GM18517 (cell line): Measurements from ENCODE around the gene TMTC2.
"Not testable (repeated sequence)": the region's sequence is repeated elsewhere in the genome, so short reads cannot be mapped to it uniquely, and the experiment has no call there.

Experiments
- ATAC-seq: cut with Tn5 transposase; IDR thresholded peaks from one replicate; pipeline ENCODE4 v1.9.1; 2021; ENCODE audit warnings: mild to moderate bottlenecking, moderate library complexity; ENCODE audit not compliant: unreplicated experiment

TMTC2 gene

DNA sequence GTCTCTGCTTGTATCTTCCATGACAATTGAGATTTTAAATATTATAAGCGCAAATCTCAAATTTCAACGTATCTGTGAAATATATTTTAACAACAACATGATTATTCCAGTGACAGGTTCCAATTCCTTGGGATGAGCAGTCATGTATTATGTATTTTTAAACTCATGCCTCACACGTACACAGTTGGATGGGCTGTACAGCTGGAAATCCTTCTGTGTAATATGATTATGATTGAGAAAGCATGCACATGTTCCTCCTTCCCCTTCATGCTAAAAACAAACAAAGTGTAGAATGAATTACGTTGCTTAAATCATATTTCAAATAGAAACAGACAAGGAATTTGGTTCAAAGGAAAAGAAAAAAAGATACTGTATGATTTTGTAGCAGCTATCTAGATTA is 428.3 kb downstream of the TMTC2 start:
- no peak for ATAC-seq

DNA sequence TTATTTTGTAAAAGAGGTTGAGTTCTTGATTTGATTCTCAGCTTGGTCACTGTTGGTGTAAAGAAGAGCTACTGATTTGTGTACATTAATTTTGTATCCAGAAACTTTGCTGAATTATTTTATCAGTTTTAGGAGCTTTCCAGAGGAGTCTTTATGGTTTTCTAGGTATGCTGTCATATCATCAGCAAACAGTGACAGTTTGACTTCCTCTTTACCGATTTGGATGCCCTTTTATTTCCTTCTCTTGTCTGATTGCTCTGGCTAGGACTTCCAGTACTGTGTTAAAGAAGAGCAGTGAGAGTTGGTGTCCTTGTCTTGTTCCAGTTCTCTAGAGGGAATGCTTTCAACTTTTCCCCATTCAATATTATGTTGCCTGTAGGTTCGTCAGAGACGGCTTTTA is 431.2 kb downstream of the TMTC2 start:
- not testable (repeated sequence) for ATAC-seq

DNA sequence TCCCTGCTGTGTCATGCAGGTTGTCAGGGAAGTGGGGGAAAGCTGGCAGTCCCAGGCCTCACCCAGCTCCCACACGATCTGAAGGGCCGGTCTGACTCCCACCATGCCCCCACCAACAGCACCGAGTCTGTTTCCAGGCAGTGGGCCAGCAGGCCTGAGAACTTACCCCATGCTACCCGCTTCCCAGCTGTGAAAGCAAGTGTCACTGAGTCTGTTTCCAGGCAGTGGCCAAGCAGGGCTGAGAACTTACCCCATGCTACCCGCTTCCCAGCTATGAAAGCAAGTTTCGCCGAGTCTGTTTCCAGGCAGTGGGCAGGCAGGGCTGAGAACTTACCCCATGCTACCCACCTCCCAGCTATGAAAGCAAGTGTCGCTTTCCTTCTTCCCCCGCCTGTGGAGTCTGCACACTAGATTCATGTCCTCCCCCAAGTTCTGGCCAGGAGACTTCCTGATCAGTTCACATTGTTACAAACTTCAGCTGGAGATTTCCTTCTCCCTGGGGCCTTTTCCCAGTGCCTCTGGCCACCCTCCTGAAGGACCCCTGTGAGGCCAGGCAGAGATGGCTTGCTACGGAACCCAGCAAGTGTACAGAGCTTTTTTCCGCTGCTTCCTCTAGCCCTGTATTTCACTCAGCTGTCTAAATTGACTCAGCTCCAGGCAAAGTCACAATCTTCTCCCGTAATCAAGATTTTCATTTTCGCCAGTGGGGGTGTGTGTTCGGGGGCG is 435.4 kb downstream of the TMTC2 start:
- no peak for ATAC-seq

DNA sequence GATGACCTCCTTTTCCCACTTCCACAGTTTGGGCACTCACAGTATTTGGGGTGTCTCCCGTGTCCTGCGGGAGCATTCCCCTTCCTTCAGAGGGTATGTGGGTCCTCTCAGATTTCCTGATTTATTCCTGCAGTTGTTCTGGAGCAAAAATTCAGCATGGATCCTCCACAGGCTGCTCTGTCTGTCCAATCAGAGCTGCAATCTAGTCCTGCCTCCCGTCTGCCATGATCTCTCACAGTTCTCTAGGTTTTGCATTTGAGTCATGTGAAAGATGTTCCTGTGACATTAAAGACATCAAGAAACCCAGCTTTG is 435.9 kb downstream of the TMTC2 start:
- no peak for ATAC-seq

DNA sequence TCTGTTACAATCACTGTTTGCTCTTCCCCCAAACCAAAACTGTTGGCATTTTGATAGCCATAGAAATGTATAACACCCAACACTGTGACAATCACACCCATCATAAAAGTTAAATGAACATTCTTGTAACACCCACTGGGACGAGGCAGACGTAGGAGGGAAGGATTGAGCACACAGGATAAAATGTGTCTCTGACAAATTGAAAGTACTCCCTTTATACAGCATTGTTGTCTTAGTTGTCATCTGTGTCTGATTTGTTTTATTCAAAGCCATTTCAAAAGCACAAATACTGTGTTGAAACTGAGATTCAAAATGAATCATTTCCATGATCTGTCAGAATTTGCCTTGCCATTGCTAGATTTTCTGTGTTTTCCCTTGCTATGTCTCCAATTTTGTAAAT is 436.3 kb downstream of the TMTC2 start:
- ATAC-seq: no peak

DNA sequence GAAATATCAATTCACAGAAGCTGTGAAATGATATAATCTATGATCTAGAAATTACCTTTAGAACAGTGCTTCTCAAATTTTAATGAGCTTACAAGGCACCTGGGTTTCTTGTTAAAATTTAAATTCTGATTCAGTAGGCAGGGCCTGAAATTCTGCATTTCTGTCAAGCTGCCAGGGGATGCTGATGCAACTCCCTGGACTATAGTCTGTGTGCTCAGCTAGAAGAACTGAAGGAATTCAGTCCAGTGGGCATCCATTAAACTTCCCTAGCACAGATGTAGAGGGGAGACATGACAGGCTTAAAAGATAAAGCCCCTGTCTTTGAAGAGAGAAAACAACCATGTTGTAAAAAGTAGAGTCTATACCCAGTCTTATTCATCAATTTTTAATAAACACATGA is 441.8 kb downstream of the TMTC2 start:
- ATAC-seq: no peak

DNA sequence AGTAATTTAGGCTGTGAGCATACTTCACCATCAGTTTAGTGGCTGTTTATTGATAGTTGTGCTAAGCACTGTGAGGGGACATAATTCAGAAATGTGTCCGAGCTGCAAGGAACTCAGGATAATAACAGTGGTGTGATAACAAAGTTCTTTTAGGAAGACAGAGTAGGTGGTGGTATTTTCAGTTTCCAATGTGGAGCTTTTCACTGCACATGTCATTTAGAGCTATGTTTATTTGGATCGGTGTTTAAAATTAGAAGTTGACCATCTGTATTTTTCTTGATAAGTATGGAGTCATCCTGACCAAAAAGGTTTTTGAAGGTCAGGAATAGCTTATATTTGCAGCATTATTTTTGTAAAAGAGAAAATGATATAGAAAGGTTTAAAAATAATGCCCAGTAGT is 443.5 kb downstream of the TMTC2 start:
- no peak for ATAC-seq

DNA sequence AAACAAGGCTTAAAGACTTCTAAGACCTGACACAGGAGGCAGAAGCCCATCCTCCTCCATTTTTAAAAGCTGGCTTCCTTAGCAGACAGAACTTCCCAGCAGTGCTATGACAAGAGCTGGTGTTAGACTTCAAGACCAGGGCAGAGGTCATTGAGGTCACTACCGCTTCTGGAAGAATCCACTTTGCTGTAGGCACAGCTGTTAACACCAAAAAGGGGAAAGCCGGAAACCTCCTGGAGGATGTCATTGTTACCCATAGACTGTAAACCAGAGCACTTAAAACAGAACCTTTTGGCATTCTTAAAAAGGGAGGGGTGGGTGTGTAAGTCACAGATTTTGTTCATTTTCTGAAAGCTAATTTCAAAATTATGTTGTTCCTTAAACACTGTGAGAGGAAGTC is 445.7 kb downstream of the TMTC2 start:
- ATAC-seq: no peak

DNA sequence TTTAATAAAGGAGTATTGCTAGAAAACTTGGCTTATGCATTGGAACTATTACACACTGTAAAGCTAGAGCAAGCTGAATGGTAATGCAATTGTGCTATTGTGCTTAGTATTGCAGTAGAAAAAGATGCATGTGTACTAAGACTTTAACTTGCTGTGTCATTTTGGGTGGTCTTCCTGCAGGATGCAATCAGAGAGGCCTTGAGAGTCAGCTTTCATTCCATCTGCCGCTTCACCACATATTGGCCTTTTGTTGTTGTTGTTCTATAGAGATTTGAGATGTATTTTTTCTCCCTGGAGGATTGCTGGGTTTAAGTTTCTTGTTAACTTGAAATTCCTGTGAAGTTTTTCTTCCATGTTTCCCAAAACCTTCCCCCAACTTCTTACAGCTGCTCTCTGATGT is 449.7 kb downstream of the TMTC2 start:
- ATAC-seq: no peak

DNA sequence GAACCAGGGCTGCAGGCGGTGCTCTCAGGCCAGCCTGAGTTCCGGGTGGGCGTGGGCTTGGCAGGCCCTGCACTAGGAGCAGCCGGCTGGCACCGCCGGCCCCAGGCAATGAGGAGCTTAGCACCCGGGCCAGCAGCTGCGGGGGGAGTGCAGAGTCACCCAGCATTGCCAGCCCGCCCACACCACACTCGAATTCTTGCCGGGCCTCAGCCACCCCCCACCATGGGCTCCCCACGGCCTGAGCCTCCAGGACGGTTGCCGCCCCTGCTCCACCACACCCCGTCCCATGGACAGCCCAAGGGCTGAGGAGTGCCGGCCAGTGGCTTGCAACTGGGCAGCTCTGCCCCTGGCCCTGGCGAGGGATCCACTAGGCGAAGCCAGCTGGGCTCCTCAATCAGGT is 453.4 kb downstream of the TMTC2 start:
- no peak for ATAC-seq

DNA sequence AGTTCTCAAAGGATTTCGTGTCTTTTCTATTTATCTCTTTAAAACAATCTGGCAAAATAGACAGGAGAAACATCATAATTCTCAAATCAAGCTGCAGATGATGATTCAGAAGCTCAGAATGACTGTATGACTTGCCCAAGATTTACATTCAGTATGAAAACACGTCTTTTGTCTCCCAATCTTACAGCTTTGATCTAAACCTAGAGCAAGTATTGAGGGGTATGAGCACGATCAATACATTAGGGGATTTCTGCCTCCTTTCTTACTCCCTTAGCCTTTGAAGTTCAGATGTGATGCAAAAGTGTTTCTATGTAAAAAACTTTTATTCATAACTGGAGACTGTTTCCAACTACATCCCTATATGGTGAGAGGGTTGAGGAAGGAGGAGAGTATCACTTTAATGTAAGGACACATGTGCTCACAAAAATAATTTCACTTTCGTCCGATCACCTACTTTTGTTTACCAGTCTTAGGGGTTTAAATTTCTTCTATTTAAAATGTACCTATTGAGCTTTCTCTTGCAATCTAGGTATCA is 454.8 kb downstream of the TMTC2 start:
- no peak for ATAC-seq

DNA sequence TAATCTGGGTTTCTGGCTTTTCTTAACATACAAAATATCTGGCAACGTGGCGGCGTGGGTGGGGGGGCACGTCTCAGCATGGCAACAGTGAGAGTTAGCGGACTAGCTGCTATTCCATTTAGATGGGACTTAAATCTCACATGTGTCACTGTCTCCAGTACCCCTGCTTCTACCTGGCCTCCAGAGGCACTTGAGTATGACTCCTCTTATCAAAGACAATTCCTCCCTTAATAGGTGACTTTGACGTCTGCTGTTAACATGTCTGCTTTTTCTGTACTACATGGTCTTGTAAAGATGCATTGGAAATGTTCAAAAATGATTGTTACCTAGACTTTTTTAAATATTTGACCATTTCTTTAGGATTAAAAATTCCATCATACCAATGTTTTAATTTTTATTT is 456.2 kb downstream of the TMTC2 start:
- no peak for ATAC-seq

DNA sequence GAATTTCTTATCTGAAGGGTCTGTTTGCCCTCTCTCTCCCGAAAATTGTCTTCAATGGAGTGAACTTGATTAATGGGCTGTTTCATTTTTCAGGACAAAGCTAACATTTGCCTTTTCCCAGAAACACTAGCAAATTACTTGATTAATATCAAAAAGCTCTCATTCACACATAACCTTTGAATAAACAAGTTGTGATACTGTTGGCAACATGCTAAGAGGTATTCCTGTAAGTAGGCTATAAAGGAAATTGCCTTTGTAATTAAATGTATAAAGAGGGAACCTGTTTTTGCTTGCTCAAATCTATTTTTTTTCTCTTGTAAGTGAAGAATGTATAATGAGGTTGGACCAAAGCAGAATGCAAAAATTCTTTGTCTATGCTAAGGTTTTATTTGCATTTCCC is 457.2 kb downstream of the TMTC2 start:
- ATAC-seq: no peak

DNA sequence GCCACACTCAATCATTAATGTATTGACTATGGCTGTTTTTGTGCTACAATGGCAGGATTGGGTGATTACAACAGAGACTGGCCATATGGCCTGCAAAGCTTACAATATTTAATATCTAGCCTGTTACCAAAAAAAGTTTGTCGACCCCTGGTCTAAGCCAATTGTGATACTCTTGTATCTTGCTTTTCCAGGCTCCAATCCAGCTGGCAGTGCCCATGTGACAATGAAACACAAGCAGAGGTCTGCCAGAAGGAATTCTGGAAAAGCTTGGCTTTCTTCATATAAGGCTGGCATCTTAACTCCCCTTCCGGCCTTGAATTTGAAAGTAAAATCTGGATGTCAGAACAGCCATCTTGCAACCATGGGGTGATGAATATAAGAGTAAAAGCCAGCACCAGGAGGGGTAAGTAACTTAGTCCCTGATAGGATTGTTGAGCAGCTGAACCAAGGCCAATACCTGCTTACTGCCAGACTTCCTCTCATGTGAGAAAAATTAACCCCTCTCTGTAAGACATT is 458.7 kb downstream of the TMTC2 start:
- ATAC-seq: no peak

DNA sequence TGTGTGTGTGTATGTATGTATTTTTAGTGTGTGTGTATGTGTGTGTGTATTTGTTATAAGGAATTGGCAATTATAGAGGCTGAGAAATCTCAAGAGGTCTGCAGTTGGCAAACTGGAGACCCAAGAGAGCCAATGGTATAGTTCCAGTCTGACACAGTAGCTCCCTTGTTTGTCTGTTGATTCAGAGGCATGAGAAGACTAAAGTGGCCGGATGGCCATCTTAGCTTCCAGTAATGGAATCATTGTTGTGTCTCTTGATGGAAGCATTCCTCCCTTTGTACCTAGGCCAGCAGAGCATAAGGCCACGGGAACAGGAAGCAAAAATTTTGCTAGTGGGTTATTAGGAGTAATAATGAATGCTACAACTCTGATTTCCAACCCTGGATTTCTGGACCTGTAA is 460.6 kb downstream of the TMTC2 start:
- no peak for ATAC-seq

DNA sequence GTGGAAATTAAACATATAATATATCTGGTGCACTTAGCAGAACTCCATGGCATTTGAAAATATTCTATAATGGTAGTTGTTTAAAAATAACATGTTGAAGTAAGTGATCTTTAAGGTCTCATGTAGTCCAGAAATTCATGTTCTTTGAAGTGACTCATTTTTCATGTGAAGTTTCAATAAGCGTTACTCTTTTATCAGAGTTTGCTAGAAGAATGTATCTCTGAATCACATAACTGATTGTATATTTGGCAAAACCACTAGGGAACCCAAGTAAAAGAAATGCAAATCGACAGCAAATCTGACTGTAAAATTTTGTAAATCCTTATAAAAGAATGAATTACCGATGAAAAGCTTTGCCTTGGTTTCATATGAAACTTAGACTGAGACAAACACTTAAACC is 463.3 kb downstream of the TMTC2 start:
- ATAC-seq: no peak

DNA sequence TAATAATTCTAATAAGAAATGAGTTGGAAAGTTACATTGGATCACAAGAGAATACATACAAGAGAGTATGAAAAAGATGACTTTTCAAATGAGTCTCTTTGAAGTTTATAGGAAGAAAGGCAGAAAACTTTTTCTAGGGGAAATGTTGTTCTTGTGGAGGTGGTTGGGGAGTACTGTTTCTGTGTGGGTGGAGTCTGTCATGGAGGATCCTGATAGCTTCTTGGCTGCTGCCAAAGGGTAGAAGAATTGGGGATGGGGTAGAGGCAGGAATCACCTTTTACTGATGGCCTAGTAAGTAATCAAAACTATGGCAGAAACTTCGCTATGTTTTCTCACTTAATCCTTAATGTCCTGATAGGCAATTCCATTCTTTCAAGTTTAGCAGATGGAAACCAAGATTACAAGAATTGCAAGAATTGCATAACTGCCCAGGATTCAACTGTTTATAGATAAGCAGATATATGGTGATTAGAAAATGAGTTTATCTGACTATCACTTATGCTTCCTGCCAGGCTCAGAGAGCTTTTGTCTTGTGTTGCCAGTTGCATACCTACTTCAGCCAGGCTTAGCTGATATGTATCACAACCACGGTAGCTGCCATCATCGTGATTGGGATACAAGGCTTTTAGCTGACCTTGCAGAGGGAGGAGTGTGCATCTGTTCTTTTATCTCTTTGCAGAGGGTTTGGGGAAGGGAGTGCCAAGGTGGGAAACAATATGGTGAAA is 463.9 kb downstream of the TMTC2 start:
- no peak for ATAC-seq

DNA sequence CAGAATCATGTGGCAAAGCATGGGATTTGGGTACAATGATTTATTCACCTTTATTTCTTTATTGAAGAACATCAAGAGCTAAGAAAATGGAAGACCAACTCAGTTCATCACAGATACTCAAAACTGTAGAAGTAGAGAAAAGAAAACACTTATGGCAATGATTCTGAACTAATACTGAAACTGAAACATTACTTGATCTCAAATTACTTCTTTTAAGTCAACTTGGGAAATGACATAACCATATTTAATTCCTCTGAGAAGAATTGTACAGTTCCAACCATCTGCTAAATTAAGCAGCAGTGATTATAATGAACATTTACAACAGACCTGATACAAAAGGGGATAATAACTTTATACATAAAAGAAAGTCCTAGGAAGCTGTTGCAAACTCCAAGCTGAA is 466.5 kb downstream of the TMTC2 start:
- peak; percentile 67 for ATAC-seq

DNA sequence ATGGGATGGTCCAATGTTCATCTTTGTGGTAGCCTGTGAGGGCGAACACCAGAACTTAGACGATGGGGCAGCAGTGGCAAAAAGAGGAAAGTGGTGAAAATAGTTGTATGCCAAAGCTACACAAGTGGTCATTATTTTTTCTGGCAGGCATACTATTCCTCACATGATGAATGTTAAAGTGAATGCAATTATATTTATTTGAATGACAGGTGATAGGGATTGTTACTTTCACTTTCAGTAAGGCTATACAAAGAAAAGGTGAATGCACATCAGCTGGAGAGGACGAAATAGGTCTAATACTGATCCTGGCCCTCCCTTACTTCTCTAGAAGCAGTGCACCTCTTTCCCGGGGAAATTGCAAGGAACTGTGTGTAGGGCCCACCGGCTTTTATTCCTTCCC is 470.1 kb downstream of the TMTC2 start:
- ATAC-seq: no peak

DNA sequence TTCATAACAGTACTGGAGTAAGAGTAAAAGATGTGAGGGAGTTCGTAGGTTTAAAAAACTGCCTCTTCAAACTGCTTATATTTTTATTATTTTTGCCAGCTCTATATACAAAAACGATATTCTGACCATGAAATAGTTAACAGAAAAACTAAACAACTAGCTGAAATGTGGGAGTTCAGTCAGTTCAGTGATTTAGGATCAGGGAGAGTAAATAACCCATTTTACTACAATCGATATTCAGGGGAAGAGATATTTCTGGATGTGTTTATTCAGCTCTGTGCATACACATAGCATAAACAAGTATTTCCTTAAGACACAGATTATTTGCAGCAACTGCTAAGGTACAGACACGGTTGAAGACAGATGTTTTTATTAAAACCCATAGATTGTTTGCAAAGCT is 470.9 kb downstream of the TMTC2 start:
- no peak for ATAC-seq

DNA sequence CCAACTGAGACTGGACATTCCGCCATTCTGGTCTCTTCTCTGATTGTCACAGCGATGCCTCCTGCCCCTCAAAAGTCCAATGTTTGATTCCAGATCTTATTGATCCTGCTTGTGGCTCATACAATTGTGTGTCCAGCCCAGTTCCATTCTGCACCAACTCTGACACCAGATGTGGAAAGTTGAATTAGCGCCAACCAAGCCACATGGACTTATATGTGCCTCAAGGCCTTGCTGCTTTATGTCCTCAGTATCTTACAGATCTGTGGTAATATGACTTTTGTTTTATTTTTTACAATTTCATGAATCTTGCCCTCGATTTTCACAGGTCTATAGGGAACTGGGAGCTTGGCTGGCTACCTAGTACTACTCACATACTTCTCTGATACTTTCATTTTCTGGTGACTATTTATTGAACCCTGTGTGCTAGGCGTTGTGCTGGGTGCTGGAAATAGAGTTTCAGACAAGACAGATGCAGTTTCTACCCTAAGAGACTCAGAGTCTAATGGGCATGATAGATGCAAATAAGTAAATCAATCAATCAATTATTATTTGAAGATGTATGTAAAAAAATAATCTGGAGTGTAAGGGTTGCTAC is 472.0 kb downstream of the TMTC2 start:
- ATAC-seq: peak; percentile 50

DNA sequence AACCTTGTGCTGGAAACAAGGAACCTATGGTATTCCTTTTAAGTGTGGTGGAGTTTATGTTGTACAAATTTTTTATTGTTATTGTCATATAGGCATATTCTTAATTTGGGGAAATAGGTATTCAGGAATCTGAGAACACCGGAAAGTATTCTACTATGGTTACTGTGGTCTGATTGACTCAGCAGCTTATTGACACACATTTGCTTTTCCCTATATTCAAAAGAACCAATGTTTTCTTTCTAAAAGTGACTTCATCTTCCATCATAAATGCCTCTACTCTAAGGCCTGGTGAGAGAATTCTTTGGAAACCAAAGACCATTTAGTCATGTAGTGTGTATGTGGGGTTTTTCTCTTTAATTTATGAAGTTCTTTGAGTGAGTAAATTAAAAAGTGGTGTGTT is 474.8 kb downstream of the TMTC2 start:
- ATAC-seq: no peak
